ENCODE measurements around the gene TYW1B. TPM values are rescaled to one million over a fixed set of nuclear protein-coding genes. Genes with fewer than 3 reads are reported as not detected.
"Not testable (repeated sequence)": the region's sequence is repeated elsewhere in the genome, so short reads cannot be mapped to it uniquely, and the experiment has no call there.

The TYW1B gene
- total RNA-seq, 1 donor from 2014 or later: 11.0 TPM

DNA sequence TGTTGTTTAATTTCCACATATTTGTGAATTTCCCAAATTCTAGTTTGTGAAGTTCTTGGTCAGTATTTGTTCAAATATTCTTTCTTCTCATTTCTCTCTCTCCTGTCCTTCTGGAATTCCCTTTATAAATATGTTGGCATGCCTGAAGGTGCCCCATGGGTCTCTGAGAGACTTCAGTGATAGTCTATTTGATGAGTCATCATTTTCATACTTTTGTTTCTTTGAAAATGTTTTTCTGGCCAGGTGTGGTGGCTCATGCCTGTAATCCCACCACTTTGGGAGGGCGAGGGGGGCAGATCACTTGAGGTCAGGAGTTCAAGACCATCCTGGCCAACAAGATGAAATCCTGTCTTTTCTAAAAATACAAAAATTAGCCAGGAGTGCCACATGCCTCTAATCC, 127.5 kb downstream of the TYW1B start:
- DNase-seq (ENCODE audit: low spot score): not testable (repeated sequence)

DNA sequence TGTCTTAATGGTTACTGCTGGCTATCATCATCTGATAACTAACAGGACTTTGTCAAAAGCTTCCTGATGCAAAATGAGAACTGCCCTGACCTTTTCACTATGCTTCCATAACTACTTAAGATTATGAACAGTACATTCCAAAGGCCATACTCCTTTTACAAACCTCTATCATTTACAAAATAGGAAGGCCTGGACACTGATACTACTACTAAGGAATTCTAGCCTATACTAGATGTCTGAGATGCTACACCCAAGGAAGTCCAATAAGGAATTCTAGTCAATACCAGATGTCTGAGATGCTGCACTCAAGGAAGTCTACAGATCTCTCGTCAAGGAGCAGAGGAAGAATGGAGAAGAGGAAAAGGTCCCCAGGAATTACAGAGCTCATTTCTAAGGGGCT, 130.9 kb downstream of the TYW1B start:
- DNase-seq (ENCODE audit: low spot score): not testable (repeated sequence)

DNA sequence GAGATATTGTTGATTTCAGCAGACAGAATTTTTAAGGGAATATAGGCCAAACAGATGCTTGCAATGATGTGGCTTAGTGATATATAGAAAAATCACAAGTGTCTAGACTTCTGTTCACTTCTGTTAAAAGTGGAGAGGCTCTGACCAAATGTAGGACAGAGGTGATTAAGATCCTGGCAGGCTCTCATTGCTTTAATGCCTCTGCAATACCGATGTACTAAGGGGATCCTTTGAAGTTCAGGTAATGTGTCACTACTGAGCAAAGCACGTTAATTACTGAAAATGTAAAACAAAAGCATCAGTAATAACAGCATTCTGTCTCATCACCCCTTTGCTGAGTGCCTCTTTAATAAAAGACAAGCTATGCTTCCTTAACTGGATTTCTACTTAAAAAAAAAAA, 131.4 kb downstream of the TYW1B start:
- not testable (repeated sequence) for DNase-seq (ENCODE audit: low spot score)

DNA sequence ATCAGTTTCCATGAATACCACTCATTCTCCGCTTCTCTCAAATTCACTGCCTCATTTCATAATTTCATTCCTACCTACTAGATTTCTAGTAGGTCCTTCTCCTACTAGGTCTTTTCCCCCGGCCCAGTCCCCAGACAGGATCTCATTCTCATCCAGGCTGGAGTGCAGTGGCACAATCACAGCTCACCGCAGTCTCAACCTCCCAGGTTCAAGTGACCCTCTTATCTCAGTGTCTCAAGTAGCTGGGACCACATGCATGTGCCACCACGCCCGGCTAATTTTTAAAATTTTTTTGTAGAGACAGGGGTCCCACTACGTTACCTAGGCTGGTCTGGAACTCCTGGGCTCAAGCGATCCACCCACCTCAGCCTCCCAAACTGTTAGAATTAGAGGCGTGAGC, 132.5 kb downstream of the TYW1B start:
- not testable (repeated sequence) for DNase-seq (ENCODE audit: low spot score)

DNA sequence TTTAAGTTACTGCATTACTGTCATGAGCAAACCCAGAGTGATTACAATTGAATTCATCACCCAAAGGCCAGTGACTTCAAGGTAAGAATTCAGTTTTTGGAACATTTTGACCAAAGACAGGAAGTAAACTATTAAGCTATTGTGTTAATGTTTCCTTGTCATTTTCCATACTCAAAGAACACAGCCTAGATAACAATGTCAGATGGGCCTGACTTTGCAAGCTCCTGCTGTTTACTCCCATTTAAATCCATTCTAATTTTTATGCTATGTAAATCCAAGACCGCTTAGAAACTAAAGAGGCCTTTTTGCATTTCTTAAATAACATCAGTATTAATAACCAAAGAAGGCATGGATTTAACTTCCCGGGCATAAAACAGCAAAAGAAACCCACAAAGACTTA, 136.6 kb downstream of the TYW1B start:
- DNase-seq (ENCODE audit: low spot score): not testable (repeated sequence)

DNA sequence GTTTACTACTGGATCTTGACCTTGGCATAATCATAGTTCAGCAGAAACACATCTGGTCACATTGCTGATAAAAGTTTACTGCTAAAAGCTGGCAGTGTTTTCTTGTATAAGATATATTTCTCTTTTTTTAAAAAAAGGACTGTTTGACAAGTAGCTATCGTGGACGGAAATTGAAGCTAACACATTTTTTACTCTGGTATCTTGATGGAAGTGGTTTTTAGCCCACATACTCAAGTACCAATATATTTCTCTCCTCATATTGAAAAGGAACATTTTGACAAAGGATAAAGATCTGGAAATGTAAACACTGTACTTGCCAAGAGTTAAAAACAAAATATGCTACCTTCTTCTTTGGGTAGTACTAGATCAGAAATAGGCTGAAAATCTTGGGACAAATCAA, 137.8 kb downstream of the TYW1B start:
- not testable (repeated sequence) for DNase-seq (ENCODE audit: low spot score)

DNA sequence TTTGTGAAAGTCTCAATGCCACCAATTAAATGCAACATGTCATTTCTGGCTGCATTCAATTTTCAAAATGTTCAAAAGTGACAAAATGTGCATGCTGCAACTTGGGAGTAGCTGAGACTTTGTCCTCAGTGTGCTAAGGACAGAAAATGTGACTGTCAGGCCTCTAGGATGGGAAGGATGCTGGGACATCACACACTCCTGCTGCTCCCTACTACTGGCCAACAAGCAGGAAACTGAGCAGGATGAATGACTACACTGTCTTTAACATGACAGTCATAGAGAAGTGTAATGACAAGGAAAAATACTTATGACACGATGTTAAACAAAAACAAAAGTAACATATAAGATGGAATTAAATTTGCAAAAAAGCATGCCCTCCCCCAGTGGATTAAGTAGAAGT, 138.7 kb downstream of the TYW1B start:
- DNase-seq (ENCODE audit: low spot score): not testable (repeated sequence)

DNA sequence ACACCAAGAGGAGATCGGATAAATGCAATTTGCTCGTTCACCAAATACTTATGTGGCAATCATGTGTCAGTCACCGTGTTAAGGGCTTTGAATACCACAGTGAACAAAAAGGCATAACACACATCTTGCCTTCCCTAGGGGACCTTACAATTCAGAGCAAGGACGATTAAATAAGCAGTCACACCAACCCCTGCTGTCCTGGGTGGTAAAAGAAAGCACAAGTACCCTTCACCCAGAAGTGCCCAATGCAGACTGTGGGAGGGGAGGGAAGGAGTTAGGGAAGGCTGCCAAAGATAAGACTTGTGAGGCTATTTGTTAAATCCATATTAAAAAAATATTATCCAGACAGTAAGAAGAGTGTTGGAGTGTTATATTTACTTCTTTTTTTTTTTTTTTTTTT, 146.8 kb downstream of the TYW1B start:
- not testable (repeated sequence) for DNase-seq (ENCODE audit: low spot score)

DNA sequence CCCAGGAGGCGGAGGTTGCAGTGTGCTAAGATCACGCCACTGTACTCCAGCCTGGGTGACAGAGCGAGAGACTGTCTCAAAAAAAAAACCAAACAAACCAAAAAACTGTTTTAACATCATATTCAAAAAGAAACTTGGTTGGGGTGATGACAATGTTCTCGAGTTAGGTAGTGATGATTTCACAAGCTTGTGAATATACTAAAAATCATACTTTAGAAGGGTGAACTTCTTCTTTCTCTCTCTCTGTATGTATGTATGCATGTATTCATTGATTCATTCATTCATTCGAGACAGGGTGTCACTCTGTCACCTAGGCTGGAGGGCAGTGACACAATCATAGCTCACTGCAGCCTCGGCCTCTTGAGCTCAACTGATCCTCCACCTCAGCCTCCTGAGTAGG, 151.1 kb downstream of the TYW1B start:
- not testable (repeated sequence) for DNase-seq (ENCODE audit: low spot score)

DNA sequence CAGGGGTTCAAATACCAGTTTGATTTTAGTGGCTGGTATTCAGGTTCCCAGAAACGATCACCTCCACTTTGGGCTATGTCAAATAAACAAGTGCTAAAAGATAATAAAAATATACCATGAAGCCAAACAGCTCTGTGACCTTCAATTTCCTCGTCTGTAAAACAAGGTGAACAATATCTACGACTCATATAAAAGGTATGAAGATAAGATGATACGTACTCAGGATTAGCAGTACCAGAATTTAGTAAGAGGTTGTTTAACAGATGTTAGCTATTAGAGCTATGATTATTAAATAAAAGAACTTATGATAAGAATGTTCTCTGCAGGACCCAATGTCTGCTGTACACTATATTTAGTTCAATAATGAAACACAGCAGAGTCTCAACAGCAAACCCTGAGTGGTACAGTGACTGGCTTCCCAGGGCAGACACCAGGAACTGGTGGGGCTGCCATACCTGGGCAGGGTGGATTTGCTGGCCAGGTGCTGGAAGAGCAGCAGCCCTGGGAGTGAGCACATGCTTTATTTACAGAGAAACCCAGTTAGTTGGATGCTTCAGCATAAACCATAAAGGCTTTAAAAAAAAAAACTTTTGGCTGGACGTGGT, 151.8 kb downstream of the TYW1B start:
- DNase-seq (ENCODE audit: low spot score): not testable (repeated sequence)

DNA sequence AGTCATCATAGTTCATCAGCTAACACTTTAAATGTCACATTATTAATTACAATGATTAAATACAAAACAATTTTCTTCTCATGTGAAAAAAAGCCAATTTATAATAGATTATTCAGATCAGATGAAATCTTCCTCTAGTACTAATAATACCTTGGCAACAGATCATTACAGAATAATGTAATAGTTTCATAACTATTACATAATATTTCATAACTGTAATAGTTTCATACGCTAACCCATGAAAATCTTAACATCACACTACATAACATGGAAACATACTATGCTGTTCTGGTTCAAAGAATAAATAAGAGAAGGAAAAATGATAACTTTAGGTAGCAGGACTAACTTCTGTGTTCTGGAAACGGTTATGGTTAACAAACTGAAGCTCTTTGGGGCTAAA, 152.3 kb downstream of the TYW1B start:
- DNase-seq (ENCODE audit: low spot score): not testable (repeated sequence)

DNA sequence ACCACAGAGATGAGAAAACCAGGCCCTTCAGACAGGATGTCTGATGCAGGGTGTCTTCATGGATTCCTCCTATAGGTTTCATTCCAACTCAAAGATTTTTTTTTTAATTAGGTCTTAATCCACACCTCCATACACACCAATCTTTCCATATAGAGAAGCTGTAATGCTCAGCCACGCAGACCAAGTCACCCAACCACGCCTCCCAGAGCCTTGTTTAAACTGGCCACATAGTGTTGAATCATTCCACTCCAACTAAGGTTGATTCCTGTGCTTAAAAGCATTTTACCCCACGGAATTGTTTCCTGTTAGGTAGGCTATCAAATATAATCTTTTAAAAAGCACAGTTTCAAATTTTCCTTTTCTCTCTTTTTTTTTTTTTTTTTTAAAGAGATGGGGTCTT, 153.6 kb downstream of the TYW1B start:
- DNase-seq (ENCODE audit: low spot score): no peak

DNA sequence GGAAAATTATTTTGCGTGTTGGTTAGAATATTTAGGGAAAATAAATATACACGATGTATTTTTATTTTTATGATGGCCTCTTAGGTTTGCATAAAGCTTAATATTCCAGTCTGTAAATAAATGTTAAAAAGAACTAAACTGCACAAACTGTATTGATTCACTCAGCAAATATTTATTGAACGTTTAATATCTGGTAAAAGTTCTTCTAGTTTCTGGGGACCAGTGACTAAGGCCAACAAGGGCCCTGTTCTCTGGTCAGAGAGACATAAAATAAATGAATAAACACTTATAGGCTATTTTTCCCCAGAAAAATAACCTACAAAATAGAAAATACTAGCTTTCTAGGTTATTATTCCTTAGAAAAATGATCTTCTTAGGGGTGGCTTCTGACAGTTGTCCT, 157.2 kb downstream of the TYW1B start:
- not testable (repeated sequence) for DNase-seq (ENCODE audit: low spot score)

DNA sequence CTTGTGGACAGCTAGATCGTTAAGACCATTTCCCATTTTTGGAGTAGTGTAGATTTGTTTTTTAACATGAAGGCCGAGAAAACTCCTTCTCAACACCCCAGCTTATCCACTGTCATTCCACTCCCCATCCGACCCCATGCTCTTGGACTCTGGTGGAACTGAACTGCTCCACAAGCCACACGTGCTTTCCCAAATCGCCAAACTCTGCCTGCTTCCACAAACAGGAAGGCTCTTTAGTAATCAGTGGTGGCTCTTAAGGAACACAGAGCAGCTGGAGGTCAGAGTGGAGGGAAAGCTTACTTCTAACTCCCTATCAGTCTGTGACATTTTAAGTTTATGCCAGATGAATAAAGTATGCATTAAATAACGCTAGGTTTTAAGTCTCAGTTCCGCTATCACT, 159.6 kb downstream of the TYW1B start:
- DNase-seq (ENCODE audit: low spot score): not testable (repeated sequence)

DNA sequence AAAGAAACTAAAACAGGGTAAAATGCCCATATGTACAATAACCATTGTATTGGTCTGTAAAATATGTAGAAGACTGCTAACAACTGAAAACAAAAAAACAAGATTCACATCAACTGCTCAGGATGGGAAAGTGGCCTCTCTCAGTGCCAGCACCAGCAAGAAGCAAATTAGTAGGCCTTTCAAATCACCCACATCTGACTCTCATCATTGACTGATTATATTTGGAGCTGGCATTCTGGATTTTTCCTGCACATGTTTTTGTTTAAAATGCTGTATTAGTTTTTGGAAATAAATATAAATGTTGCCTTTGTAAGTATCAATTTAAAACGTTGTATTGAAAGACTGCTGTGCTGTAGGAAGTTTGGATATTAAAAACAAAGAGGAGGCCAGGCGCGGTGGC, 161.0 kb downstream of the TYW1B start:
- DNase-seq (ENCODE audit: low spot score): not testable (repeated sequence)

DNA sequence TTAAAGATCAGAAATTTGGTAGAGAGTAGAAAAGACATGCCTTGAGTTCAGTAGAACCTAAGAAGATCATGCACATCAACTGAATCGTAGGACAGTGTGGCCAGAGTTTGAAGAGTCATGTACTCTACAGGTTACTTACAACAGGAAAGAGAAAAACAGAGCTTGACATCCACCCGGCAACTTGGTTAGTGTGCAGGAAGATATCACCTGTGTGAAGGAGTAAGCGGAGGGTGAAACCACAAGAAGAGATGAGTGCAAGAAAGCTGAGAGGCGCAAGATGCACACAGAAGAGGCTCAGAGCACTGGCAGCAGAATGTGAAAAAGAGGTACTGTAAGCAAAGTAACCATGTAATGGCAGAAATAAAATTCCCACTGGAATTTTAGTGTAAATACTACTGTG, 179.4 kb downstream of the TYW1B start:
- DNase-seq (ENCODE audit: low spot score): not testable (repeated sequence)

DNA sequence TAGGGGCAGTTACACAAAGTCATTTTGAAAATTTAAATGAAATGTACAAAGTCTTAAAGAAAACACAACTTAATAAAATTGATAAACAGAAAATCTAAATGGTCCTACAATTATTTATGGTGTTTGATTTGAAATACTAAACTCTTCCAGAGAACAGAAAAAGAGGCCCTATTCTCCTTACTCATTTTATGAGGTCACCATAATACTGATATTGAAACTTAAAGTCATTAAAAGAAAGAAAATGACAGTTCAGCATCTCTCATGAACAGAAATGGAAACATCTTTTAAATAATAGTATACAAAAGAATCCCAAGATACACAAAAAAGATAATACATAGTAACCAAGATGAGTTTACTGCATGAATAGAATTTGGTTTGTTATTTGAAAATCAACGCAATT, 184.3 kb downstream of the TYW1B start:
- not testable (repeated sequence) for DNase-seq (ENCODE audit: low spot score)

DNA sequence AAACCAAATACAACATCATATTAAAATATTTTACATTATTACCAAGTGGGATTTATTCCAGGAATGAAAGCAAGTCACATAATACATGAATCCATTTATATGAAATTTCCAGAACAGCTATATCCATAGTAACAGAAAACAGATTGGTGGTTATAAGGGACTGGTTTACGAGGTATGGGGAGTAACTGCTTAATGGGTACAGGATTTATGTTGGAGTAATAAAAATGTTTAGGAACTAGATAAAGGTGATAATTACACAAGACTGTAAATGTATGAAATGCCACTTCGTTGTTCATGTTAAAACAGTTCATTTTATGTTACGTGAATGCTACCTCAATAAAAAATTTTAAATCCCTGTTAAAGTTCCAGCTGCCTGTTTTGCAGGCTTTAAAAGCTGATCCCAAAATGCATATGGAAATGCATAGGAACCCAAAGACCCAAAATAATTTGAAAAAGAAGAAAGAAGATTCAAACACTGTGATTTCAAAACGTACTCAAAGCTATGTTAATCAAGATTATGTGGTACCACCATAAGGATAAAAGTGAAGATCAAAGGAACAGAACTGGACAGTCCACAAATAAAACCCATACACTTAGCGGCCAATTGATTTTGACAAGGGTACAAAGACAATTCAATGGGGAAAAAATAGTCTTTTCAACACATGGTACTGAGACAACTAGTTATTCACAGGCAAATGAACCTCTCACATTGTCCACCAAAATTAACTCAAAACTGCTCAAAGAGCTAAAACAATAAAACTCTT, 186.3 kb downstream of the TYW1B start:
- not testable (repeated sequence) for DNase-seq (ENCODE audit: low spot score)

DNA sequence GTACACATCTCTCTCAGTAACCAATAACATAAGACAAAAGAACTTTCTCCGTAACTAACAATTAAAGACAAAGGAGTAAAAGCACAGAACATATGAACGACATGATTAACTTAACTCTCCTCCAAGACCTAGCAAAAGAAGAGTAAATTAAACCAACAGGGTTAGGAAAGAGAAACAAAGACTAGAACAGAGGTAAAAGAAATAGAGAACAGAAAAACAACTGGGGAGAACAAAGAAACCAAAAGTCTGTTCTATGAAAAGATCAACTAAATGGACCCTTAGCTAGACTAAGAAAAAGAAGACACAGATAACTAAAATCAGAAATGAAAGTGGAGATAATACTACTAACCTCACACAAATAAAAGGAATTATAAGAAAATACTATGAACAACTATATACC, 187.3 kb downstream of the TYW1B start:
- DNase-seq (ENCODE audit: low spot score): not testable (repeated sequence)

DNA sequence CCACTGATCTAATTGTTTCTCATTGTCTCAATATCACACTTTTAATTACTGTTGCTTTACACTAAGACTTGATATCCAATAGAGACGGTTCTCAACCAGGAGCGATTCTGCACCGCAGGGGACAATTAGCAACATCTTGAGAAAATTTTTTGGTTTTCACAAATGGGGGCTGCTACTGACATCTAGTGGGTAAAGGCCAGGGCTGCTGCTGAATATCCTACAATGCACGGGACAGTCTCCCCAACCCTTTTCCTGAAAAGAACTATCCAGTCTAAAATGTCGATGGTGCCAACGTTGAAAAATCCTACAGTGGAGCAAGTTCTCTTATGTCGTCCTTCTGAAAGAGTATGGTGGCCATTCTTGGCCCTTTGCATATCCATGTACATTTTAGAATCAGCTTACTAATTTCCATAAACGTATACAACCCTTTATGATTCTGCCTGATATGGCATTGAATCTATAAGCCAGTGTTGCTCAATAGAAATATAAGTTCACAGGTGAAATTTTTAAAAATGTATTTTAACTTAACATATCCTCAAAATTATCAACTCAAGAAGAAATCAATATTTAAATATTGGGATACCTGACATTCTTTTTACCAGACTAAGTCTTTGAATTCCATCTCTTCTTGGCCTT, 192.6 kb downstream of the TYW1B start:
- DNase-seq (ENCODE audit: low spot score): not testable (repeated sequence)

DNA sequence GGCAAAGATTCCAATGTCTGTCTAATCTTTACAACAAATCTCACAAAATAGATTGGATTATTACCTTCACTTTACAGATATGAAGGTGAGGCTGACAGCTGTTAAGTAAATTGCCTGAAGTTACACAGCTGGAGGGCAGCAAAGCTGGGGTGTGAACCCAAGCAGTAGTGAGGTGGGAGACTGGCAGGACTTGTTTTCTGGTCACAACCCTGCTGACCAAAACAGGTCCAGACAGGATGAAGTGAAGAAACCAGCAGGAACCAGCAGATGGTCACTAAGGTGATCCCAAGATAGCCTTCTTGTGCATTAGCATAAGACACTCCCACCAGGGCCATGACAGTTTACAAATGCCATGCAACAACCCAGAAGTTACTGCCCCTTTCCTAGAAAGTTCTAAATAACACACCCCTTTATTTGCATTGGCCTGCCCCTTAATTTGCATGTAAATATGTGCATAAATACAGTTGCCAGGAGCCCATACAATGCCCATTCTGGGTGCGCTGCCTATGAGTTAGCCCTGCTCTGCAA, 195.2 kb downstream of the TYW1B start:
- not testable (repeated sequence) for DNase-seq (ENCODE audit: low spot score)

DNA sequence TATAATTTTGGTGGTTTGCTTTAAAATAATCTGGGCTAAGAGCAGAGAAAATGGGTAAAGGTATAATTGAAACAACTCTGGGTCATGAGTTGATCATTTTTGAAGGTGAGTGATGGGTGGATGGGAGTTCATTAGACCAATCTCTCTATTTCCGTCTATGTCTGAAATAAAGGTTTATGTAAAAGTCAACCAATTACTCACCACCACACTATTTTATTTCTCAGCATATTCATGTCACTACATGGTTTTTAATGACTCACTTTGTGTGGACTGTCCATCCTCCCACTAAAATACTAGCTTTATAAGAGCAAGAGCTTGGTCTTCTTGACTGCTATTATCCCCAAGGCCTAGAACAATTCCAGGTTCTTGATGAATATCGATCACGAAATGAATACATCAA, 199.6 kb downstream of the TYW1B start:
- DNase-seq (ENCODE audit: low spot score): not testable (repeated sequence)

Measured in mucosa of gallbladder (tissue), 1 donor.